Stimulated activated naive CD4-positive, alpha-beta T cell (primary cell): ENCODE data around the gene MXI1.
"Not testable (repeated sequence)": the region's sequence is repeated elsewhere in the genome, so short reads cannot be mapped to it uniquely, and the experiment has no call there.

Source experiments
- DNase-seq, 6 experiments: peaks; one replicate each; lab custom pipeline; 2025; lab: John Stamatoyannopoulos, UW

MXI1 gene

DNA sequence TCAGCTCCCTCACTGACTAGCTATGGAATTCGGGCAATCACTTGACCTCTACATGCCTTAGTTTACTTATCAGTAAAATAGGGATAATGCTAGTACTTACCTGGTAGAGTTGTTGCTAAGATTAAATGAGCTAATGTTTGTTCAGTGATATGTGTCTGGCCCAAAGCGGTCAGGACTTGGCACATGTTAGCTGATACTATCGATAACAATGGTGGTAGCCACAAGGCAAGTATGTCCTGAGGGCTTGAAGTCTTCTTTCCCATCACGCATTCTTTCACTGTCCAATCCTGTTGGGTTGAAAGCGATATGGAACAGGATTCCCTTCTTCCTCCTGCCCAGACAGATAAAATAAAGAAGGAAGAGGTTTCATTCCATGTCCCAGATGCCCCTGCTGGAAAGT lies 25.5 kb upstream of the MXI1 start:
- no peak for DNase-seq

DNA sequence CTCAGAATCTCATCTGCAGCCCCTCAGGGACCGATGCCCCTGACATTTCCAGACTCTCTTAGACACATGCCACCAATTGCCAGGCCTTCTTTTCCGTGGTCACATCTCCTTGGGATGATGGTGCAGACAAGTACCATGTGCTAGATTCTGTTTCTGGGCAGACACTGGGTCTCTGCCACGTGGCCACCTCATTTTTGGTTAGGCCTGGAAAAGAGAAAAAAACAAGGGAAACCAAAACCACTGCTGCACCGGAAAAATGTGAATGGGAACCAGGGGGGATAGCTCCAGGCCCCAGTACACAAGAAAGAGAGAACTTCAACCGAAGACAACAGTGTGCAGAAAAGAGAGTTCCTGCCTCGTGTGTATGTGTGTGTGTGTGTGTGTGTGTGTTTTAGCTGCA lies 23.0 kb upstream of the MXI1 start:
- no peak for DNase-seq

DNA sequence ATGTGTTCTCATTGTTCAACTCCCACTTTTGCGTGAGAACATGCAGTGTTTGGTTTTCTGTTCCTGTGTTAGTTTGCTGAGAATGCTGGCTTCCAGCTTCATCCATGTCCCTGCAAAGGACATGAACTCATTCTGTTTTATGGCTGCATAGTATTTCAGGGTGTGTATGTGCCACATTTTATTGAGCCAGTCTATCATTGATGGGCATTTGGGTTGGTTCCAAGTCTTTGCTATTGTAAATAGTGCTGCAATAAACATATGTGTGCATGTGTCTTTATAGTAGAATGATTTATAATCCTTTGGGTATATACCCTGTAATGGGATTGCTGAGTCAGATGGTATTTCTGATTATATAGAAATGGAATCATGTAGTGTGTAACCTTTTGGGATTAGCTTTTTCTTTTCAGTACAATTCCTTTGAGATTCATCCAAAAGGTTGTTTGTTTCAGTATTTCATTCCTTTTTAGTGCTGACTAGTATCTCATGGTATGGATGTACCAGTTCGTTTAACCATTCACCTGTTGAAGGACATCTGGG lies 21.7 kb upstream of the MXI1 start:
- DNase-seq: not testable (repeated sequence)

DNA sequence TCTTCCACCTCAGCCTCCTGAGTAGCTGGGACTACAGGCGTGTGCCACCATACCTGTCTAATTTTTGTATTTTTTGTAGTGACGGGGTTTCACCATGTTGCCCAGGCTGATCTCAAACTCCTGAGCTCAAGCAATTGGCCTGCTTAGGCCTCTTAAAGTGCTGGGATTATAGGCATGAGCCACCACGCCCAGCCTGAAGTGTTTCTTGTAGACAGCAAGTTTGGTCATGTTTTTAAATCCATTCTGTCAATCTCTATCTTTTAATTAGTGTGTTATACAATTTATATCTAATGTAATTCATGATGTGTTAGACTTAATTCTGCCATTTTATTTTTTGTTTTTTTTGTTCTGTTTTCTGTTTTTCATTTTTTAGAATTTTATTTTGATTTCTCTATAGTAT lies 17.2 kb upstream of the MXI1 start:
- DNase-seq: no peak

DNA sequence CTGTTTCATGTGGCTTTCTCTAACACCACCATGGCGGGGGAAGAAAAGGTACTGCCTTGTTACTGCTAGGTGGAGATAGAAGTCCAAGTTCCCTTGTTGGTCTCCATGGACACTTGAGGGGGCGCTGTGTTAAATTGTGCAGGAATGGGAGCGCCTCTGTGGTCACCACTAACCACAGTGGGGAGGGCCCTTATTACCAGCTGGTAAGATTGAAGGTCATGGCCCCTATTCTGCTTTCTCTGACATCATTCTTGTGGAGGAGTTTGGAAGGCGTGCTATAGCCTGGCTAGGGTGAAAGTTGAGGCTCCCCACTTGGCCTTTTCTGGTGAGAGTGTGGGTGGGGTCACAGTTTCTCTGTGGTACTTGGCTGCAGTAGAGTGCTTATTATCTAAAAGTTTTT lies 14.9 kb upstream of the MXI1 start:
- no peak for DNase-seq

DNA sequence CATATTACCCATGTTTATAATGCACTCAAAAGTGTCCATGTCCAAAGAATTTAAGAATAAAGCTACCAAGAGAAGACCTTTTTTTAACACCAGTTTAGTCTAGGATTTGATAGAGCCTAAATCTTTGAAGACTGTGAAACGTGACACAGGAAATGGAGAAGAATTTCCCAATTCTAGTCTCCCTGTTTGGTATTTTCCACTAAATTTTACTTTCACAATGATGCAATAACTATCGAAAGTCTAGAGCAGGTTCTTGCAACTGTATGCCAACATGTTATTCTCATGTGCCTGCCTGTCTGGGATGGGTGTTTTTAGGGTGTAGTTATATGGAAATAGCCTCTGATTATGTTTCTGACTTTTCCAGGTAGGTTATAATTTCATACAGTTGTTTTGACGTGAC lies 6.9 kb upstream of the MXI1 start:
- DNase-seq: no peak

DNA sequence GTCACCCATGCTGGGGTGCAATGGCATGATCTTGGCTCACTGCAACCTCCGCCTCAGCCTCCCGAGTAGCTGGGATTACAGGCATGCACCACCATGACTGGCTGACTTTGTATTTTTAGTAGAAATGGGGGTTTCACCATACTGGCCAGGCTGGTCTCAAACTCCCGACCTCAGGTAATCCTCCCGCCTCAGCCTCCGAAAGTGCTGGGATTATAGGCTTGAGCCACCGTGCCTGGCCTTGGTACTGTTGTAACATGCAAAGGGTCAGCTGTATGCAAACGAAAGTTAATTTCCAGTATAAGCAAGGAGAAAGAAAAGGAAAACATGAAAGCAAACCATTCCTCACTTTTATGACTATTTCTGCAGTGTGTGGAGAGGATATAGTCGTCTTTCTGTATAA lies 6.4 kb upstream of the MXI1 start:
- DNase-seq: not testable (repeated sequence)

DNA sequence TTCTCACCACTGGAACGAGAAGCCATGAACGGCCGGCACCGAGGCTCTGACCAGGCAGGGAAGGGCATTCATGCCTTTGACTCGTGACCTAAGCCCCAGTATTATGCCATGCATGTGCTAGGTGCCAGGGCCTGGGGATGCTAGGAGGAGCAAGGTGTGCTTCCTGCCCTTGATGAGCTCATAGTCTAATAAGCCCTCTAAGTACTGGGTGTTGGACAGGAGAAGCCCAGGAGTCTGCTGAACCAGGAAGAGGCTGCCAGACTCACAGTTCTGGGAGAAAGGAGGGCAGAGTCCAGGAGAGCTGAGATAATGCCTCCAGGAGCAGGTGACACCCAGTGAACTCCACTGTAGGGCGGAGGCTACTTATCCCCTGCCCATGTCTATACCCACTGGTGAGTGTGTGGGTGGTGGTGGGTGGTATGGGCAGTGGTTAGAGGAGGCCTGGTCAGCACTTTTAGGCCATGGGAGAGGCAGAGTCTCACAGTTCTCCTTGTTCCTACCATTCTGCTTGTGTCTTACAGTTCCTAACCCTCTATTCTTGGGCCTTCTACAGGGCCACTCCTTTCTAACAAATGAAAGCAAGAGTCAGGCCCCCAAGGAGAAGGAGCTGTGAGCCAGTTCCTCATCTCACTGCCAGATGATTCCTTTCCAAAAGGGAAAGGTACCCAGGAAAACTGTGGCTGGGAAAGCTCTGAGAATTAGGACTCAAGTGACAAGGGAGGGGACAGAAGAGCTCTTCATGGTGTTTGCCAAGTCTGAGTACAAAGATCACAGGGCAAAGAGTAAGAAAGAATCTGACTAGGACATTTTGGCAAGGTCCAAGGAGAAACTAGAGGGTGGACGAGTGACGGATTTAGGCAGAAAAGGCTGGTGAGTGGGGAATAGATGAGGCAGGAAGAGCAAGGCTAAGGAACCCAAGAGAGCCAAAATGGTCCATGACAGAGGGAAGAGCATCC lies 3.6 kb upstream of the MXI1 start:
- DNase-seq: no peak

DNA sequence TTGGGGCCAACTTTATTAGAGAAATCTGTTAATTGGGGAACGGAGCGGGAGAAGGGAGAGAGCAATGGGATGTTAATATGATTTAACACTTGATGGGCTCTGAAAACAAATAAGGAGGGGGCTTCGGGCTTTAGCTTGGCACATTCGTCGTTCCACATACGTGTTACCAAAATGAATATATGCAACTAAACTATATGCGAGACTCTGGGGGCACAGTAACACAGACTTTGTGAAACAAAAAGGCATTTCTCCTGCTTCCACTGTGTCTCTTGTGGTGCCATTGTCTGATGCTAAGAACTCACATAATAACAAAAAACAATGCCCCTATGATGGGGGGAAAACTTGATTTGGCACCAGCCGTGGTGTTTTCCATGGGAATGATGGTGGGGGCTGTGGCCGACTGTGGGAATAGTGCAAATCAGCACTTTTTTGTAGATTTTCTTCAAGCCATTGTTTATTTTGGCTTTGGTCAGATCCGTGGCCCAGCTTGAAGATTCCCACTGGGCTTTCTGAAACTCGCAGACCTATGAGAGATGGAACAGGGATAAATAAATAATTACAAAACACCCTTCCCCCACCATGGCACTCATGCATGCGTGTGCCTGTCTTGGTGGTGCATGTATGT lies 2.2 kb upstream of the MXI1 start:
- no peak for DNase-seq

DNA sequence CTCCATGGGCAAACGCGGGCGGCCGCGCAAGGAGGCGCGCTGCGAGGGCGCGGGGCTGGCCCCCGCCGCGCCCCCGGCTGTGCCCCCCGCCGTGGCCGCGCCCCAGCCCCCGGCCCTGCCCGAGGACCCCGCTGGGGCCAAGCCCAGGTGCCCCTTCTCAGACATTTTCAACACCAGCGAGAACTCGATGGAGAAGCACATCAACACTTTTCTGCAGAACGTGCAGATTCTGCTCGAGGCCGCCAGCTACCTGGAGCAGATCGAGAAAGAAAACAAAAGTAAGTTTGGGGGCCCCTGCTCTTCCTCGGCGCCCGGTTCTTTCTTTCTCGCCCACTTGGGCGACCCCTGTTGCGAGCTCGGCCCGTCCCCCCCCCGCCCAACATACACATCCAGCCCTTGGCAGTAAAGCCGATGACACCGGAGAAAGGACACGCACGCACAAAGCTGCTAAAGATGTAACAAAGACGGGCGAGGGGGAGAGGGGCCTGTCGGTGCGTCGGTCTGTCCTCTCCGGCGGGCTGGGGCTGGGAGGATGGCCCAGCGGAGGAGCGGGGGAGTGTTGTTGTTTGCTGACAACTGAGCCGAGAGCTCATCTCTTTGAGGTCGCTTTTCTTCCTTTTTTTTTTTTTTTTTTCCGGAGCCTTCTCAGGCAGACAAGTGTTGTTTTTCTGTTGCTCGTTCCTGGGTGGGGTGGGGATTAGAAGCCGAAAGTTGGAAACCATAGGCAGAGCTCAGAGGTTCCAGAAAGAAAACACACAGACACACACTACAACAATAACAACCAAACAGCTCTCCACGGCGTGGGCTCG lies 604 bp downstream of the MXI1 start:
- peak; percentile 52 to 79 (median 56) for DNase-seq

DNA sequence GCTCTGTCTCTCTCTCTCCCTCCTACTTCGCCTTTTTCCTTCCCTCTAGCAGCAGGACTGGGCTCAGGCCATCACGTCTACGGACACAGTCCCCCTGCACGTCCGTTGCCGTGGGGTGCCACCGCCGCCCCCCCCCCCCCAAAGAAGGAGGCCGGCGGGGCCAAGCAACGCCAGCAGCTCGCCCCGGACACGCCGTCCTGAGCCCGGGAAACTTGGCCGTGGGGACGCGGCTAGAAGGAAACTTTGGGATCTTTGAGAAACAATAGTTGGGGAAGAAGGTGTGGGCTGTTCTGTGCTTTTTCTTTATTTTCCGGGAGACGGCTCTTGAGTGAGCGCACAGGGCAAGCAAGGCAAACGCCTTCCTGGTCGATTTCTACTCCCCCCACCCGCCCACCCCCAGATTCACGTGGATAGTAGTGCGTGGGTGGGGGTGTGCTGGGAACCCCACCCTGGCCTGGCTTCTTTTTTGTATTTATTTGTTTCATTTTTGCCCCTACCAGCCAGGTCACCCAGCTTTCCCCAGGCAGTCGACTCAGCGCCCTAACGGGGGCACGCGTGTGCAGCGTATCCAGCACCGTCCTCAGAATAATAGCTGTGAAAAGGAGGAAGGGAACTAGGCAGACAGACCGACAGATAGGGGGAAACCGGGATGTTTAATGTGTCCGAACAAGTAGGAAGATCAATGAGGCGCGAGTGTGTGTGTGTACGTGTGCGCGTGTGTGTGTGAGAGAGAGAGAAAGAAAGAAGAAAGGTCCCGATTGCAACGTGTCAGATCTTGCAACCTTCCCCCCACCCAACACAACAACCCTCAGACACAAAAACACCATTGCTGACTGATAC lies 1.4 kb downstream of the MXI1 start:
- DNase-seq: peak in 4 of 6 experiments; percentile 14 to 70 (median 32)

DNA sequence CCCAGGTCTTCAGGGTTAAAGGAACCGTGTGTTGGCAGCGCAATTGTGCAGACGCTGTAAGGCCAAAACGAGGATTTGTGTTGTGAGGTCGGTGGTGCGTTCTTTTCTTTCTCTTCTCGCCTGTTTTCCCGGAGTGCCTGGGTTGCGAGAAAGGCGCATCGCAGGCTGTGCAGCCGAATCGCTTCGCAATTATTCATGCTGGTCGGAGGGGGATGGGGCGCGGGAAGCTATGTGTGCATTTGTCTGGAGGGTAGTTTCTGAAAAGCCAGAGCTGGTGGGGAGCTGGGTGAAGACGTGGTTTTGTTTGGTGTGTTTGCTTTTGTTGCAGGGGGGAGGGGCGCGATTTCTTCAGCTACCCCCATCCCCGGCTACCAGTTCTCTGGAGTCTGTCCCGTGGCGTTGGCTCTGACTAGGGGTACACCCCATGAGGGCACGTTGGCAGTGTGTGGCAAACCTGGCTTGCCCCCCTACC lies 2.1 kb downstream of the MXI1 start:
- DNase-seq: peak; percentile 78 to 88 (median 80)

DNA sequence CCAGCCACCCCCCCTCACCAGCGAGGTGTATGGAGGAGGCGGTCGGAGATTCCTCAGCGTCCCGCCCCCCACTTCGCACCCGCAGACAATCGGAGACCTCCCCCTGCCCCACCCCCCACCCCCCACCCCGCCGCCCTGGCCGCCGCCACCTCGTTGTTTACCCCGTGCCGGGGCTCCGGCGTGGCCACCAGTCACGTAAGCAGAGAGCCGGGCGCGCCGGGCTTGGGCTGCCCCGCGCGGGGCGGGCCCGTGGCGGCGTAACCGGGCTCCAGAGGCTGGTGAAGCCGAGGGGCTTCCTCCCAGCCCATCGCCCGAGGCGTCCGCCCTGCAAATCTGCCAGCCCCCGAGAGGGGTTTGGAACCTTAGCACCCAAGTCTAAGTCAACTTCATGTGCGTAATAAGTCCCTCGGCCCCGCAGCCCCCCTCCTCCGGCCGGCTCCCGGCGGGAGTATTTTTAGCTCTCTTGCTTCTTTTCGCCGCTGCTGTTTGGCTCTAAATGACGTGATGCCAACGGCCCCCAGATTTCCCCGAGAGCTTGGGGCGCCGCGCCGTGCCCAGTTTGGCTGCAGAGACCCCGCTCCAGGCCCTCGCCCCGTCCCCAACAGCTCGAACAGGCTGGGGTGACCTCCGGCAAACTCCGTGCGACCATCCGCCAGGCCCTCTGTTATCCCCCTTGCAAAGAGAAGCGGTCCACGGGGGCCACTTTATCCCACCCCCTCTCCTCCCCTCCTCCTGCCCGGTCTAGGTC lies 2.7 kb downstream of the MXI1 start:
- DNase-seq: peak in 5 of 6 experiments; percentile 64 to 88 (median 81)

DNA sequence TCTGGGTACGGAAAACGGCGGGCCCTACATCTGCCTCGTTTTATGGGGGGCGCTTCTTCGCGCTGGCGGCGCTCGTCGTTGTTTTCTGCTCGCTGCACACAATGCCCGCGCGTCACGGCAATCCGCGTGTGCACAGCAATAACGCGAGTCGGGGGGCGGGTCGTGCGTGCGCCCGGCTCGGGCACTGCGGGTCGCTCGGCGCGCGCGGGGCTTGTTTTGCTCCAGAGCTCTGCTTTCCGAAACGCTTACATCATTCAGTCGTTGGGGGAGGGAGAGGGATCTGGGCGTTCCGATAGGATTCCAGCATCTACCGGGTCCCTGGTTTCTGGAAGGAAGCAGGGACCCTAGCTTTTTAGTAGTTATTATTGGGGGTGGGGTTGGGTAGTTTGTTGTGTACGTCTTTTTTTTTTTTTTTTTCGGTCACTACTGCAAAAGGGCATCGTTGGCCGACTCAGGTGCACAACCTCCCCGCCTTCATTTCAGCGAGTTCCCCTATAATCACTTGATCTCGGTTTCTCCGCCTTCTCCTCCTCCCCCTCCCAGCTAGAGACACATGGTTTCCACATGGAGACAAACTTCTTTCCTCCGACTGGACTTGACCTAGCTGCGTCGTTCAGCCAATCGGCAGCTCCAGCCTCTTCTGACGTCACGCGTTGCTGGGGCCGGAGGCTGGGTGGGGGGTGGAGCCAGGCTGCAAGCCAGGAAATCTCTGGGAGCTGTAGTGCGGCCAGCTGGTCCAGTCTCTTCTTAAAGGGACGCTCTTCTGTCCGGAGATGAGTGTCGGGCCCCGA lies 3.5 kb downstream of the MXI1 start:
- peak; percentile 79 to 89 (median 85) for DNase-seq

DNA sequence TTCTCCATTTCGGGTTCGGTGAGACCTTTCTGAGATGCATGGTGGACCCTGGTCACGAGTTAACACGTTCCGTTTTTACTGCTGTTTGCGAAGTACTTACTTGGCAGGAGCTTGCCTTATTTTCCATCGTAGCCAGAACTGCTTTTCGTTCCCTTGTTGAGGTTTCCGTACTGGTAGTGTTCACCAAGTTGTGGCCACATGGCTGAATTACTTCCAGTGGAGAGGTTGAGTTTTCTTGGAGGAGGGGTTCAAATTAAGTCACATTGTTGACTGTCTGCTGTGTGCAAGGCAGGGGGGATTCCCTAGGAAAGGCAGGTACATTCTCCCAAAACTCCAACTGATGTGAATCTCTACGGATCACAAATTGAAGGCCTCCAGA lies 4.0 kb downstream of the MXI1 start:
- DNase-seq: no peak

DNA sequence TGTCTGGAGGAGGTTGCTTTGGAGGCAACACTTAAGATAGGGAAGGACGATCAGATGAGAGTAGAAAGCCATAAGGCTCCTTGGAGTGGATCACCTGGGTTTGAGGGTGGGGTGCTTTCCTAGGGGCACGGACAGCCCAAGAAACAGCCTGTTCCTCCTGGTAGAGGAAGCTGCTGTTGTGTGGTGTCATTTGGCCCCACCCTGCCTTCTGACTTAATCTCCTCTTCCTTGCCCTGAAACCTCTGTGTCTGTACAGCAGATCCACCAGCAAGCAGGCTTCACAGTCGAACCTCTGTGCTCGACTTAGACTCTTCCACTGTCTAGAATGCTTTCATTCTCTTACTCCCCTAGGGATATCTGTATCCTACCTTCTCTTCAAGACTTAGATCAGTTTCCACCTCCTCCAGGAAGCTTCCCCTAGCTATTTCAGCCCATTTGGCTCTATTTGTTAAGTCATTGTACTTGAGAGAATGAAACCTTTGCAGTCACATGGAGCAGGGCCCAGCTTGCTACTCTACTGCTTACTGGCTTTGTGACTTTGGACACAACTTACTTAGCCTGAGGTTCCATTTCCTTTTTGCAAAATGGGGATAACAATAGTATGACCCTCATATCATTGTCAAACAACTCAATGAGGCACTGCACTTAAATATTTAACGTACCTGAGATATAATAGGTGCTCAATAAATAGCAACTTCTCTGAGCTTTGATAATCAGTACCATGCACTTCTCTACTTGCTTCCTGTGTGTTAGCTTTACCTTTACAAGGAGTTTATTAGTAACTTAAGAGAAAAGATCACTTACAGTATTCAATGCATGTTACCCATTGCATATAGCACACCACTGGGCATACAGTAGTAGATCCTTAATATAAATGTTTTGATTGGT lies 5.0 kb downstream of the MXI1 start:
- peak; percentile 35 to 85 (median 54) for DNase-seq

DNA sequence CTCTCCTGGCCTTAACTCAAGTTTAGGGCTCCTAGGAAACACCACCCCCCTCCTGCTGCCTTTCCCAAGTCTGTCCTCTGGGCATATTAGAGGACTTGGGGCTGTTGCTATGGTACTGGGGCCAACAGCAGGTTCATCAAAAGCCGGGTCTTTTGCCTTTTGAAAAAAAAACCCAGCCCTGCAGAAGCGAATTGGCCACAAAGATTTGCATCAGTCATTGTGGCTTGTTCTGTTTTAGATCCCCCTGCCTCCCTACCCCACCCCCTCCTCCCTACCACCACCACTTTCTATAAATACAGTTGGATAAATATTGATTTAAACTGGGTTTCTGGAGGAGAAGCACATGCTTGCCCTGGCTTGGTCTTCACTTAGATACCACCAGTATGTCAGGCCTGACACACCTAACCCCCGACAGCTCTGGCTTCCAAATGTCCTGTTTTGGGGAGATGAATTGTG lies 7.0 kb downstream of the MXI1 start:
- DNase-seq: no peak
